HUES48 (cell line): Measurements from ENCODE around the gene ATF6B.

ENCODE experiments used
- H3K27ac ChIP-seq: one replicate; pipeline ENCODE4 v1.7.0; 2013; ENCODE audit warnings: low read depth, low read length, inconsistent platforms
- H3K27me3 ChIP-seq: 2 replicates; pipeline ENCODE4 v1.6.1; 2013; ENCODE audit warnings: mild to moderate bottlenecking, low read length; ENCODE audit not compliant: control insufficient read depth, insufficient read depth
- H3K36me3 ChIP-seq: 2 replicates; pipeline ENCODE4 v1.6.1; 2013; ENCODE audit warnings: low read length; ENCODE audit not compliant: control insufficient read depth, insufficient read depth
- H3K4me1 ChIP-seq: 2 replicates; pipeline ENCODE4 v1.6.1; 2013; ENCODE audit warnings: mild to moderate bottlenecking, low read length; ENCODE audit not compliant: control insufficient read depth, insufficient read depth
- H3K4me3 ChIP-seq: 2 replicates; pipeline ENCODE4 v1.5.1; 2013; ENCODE audit warnings: mild to moderate bottlenecking, low read depth, low read length
- H3K9ac ChIP-seq: 2 replicates; pipeline ENCODE4 v1.6.1; 2013; ENCODE audit warnings: mild to moderate bottlenecking, low read depth, low read length, moderate library complexity
- H3K9me3 ChIP-seq: 2 replicates; pipeline ENCODE4 v1.6.1; 2013; ENCODE audit warnings: low read length; ENCODE audit not compliant: control insufficient read depth, insufficient read depth

ATF6B gene

GRCh38 chr6:32127409-32127716 is 683 bp downstream of the ATF6B start:
- Histone ChIP-seq H3K36me3 (peaks cover 29% of the 10 kb centered on the region), H3K27ac (peak overlapping the region; percentile 98), H3K27me3 (no peaks in the 10 kb centered on the region), H3K4me3 (peak overlapping the region; percentile 98), H3K9ac (peak overlapping the region; percentile 90; the same call in 1 of the 2 replicates), H3K9me3 (no peaks in the 10 kb centered on the region), H3K4me1 (peaks cover 11% of the 10 kb centered on the region)

GRCh38 chr6:32126880-32127279 is 1.2 kb downstream of the ATF6B start:
- H3K4me3 ChIP-seq: peak overlapping the region; percentile 98
- H3K27me3 ChIP-seq: no peaks in the 10 kb centered on the region
- H3K36me3 ChIP-seq: peaks cover 33% of the 10 kb centered on the region
- H3K9me3 ChIP-seq: no peaks in the 10 kb centered on the region
- H3K4me1 ChIP-seq: peaks cover 11% of the 10 kb centered on the region
- H3K27ac ChIP-seq: no peak overlapping the region
- no peak overlapping the region for H3K9ac ChIP-seq

DNA sequence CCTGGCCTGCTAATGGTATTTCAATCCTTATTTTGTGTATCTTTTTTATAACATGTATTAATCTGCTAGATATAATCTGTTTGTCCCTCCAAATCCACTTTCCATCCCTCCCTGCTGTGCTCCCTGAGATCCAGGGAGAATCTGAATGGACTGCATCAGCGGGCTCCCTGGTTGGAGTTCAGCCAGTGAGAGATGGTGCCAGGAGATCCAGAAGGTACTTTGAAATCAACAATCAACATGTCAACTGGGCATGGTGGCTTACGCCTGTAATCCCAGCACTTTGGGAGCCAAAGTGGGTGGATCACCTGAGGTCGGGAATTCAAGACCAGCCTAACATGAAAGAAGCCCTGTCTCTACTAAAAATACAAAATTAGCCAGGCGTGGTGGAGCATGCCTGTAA is 4.4 kb downstream of the ATF6B start:
- H3K9ac ChIP-seq: no peak overlapping the region
- peaks cover 54% of the 10 kb centered on the region for H3K36me3 ChIP-seq
- peaks cover 12% of the 10 kb centered on the region for H3K4me1 ChIP-seq
- no peaks in the 10 kb centered on the region for H3K9me3 ChIP-seq
- H3K27me3 ChIP-seq: no peaks in the 10 kb centered on the region
- H3K27ac ChIP-seq: no peak overlapping the region
- no peak overlapping the region for H3K4me3 ChIP-seq

DNA sequence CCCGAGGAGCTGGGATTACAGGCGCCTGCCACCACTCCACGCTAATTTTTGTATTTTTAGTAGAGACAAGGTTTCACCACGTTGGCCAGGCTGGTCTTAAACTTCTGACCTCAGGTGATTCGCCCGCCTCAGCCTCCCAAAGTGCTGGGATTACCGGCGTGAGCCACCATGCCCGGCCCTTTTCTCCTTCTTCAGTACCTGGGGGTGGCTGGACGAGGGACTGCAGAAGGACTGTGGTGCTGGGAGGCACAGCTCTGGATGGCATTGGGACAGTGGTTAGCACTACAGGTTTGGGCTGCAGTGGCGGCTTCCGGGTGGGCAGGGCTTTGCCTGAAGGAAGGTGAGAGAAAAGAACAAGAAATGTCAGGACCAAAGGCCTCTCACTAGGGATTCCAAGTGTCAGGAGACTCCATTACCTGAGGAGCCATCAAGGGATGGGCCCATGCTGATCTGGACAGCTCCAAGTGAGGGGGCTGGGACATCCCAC is 7.4 kb downstream of the ATF6B start:
- Histone ChIP-seq H3K27me3 (no peaks in the 10 kb centered on the region), H3K27ac (no peak overlapping the region), H3K36me3 (peaks cover 74% of the 10 kb centered on the region), H3K4me3 (no peak overlapping the region), H3K9ac (no peak overlapping the region), H3K4me1 (0 out of 2 replicates have a peak, but pooled peaks cover 3% of the 10 kb centered on the region), H3K9me3 (no peaks in the 10 kb centered on the region)

DNA sequence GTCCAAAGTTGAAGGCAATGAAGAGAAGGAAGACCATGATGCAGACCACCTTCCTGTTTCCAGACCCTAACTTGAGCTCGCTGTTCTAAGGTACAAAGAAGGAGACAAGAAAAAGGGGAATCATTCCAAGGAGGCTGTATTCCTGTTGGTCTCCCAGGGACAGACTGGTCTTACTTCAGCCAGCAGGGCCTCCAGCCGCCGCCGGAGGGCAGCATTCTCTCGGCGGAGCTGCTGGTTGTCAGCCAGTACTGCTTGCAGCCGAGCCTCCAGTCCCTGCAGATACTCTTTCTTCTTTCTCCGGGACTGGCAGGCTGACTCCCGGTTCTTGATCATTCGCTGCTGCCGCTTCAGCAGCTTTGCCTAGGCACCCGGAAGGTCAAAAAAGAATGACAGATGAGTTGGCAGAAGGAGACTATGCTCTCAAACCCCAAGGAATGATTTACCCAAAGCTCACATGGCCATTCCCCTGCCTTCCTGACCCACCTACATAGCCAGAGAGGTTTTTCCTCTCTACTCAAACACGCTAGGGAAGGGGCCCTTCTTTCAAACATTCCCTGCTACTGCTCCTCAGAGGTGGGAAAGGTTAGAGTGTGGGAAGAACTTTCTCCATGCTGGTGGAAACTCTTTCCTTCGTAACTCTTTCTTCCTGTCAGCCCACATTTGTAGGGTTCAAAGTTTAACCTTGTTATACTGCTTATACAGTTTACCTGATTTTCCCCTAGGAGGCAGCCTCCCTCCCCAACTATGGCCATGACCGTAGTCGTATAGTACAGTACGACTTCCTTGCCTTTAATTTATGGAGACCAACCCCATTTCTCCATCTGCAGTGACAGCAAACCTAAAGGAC is 9.0 kb downstream of the ATF6B start:
- Histone ChIP-seq H3K27me3 (no peaks in the 10 kb centered on the region), H3K27ac (no peak overlapping the region), H3K4me1 (0 out of 2 replicates have a peak, but pooled peaks cover 3% of the 10 kb centered on the region), H3K4me3 (no peak overlapping the region), H3K9ac (no peak overlapping the region), H3K36me3 (peaks cover 70% of the 10 kb centered on the region), H3K9me3 (no peaks in the 10 kb centered on the region)

GRCh38 chr6:32117461-32117860 is 10.6 kb downstream of the ATF6B start:
- H3K27ac ChIP-seq: no peak overlapping the region
- no peaks in the 10 kb centered on the region for H3K9me3 ChIP-seq
- 0 out of 2 replicates have a peak, but pooled peaks cover 3% of the 10 kb centered on the region for H3K4me1 ChIP-seq
- peaks cover 64% of the 10 kb centered on the region for H3K36me3 ChIP-seq
- H3K27me3 ChIP-seq: no peaks in the 10 kb centered on the region
- no peak overlapping the region for H3K9ac ChIP-seq
- no peak overlapping the region for H3K4me3 ChIP-seq

GRCh38 chr6:32116674-32117073 is 11.4 kb downstream of the ATF6B start:
- no peaks in the 10 kb centered on the region for H3K9me3 ChIP-seq
- no peak overlapping the region for H3K9ac ChIP-seq
- H3K4me3 ChIP-seq: no peak overlapping the region
- H3K36me3 ChIP-seq: peaks cover 58% of the 10 kb centered on the region
- no peaks in the 10 kb centered on the region for H3K27me3 ChIP-seq
- 0 out of 2 replicates have a peak, but pooled peaks cover 3% of the 10 kb centered on the region for H3K4me1 ChIP-seq
- no peak overlapping the region for H3K27ac ChIP-seq

GRCh38 chr6:32115623-32116022 is 12.4 kb downstream of the ATF6B start:
- H3K27me3 ChIP-seq: no peaks in the 10 kb centered on the region
- no peak overlapping the region for H3K9ac ChIP-seq
- 0 out of 2 replicates have a peak, but pooled peaks cover 3% of the 10 kb centered on the region for H3K4me1 ChIP-seq
- peaks cover 49% of the 10 kb centered on the region for H3K36me3 ChIP-seq
- no peaks in the 10 kb centered on the region for H3K9me3 ChIP-seq
- H3K27ac ChIP-seq: no peak overlapping the region
- H3K4me3 ChIP-seq: no peak overlapping the region

- 0 out of 2 replicates have a peak, but pooled peaks cover 3% of the 10 kb centered on the region for H3K4me1 ChIP-seq
- no peak overlapping the region for H3K4me3 ChIP-seq
- no peaks in the 10 kb centered on the region for H3K27me3 ChIP-seq
- H3K36me3 ChIP-seq: peaks cover 45% of the 10 kb centered on the region
- no peak overlapping the region for H3K27ac ChIP-seq
- H3K9ac ChIP-seq: no peak overlapping the region
- no peaks in the 10 kb centered on the region for H3K9me3 ChIP-seq
These were observed 13.2 kb downstream of the ATF6B start for GRCh38 chr6:32114796-32115195.

DNA sequence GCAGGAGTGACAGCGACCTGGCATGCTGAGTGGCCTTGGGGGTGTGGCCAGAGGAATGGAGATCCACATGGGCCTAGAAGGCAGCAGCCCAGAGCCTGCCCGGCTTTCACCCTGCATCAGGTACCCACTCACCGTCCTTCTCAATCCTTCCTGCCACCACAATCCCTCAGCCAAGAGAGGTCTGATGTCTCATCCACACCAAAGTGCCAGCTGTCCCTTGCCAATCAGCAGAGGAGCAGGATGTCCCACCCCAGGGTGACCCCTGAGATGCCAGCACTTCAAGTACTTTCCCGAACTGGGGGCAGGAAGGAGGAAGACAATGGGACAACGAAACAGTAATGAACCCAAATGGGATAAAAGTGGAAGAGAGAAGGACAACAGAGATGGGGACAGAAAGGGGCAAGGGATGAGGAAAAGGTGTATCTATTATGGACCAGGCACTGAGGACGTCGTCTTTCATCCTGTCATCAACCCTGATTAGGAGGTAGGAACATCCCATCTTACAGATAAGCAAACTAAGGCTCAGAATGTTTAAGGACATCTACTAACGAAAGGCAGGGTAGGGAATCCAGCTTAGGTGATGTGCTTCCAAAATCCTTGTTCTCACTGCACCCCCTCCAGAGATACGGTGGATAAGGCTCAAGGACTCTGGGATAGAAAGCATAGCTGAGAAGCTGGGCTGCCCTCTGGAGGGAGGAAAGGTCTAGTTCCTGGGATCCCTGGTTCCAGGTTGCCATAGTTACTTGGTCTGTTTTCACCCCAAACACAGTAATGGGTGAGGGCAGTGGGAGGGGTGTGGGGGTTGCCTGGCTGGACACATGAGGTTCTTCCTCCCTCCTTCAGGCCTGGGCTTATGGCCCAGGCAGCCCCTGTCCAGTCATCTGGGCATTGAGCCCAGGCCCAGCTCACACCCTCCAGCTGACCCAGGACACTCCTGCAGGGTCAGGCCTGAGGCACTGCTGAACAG is 14.4 kb downstream of the ATF6B start:
- H3K27ac ChIP-seq: no peak overlapping the region
- no peak overlapping the region for H3K9ac ChIP-seq
- H3K36me3 ChIP-seq: peaks cover 38% of the 10 kb centered on the region
- peaks cover 5% of the 10 kb centered on the region for H3K27me3 ChIP-seq
- H3K4me3 ChIP-seq: no peak overlapping the region
- H3K4me1 ChIP-seq: 0 out of 2 replicates have a peak, but pooled peaks cover 2% of the 10 kb centered on the region
- H3K9me3 ChIP-seq: no peaks in the 10 kb centered on the region
